ENCODE data around the gene TXNDC2.
"Not testable (repeated sequence)": the region's sequence is repeated elsewhere in the genome, so short reads cannot be mapped to it uniquely, and the experiment has no call there.

The TXNDC2 gene

GRCh38 chr18:9890196-9890595 lies 4.4 kb downstream of the TXNDC2 start:
- no peak for TF ChIP-seq CTCF (IDR thresholded peaks at IDR 0.05; ENCODE audit: borderline replicate concordance, control extremely low read depth, extremely low read depth, insufficient read depth, missing control alignments)
- in situ Hi-C loops (cut with MboI; ENCODE audit: low sequenced_read_pairs, unreplicated experiment) = no loop called here
- no peak for DNase-seq (ENCODE audit: low spot score)

GRCh38 chr18:9890957-9891356 lies 5.2 kb downstream of the TXNDC2 start:
- no peak for DNase-seq (ENCODE audit: low spot score)
- in situ Hi-C loops (cut with MboI; ENCODE audit: low sequenced_read_pairs, unreplicated experiment) = no loop called here
- no peak for TF ChIP-seq CTCF (IDR thresholded peaks at IDR 0.05; ENCODE audit: borderline replicate concordance, control extremely low read depth, extremely low read depth, insufficient read depth, missing control alignments)

- in situ Hi-C loops (cut with MboI; ENCODE audit: low sequenced_read_pairs, unreplicated experiment); DNase-seq (ENCODE audit: low spot score): not testable (repeated sequence)
These were observed 5.7 kb downstream of the TXNDC2 start for GRCh38 chr18:9891515-9891914.

GRCh38 chr18:9894454-9895068 lies 8.8 kb downstream of the TXNDC2 start:
- in situ Hi-C loops (cut with MboI; ENCODE audit: low sequenced_read_pairs, unreplicated experiment) = no loop called here
- no peak for TF ChIP-seq CTCF (IDR thresholded peaks at IDR 0.05; ENCODE audit: borderline replicate concordance, control extremely low read depth, extremely low read depth, insufficient read depth, missing control alignments)
- DNase-seq (ENCODE audit: low spot score) = no peak

- in situ Hi-C loops (cut with MboI; ENCODE audit: low sequenced_read_pairs, unreplicated experiment) = no loop called here
- DNase-seq (ENCODE audit: low spot score) = no peak
- TF ChIP-seq CTCF (IDR thresholded peaks at IDR 0.05; ENCODE audit: borderline replicate concordance, control extremely low read depth, extremely low read depth, insufficient read depth, missing control alignments) = no peak
These were observed 11.4 kb downstream of the TXNDC2 start for GRCh38 chr18:9897129-9897528.

GRCh38 chr18:9897787-9898291 lies 12.1 kb downstream of the TXNDC2 start:
- DNase-seq (ENCODE audit: low spot score); in situ Hi-C loops (cut with MboI; ENCODE audit: low sequenced_read_pairs, unreplicated experiment): not testable (repeated sequence)

- no peak for TF ChIP-seq CTCF (IDR thresholded peaks at IDR 0.05; ENCODE audit: borderline replicate concordance, control extremely low read depth, extremely low read depth, insufficient read depth, missing control alignments)
- in situ Hi-C loops (cut with MboI; ENCODE audit: low sequenced_read_pairs, unreplicated experiment) = no loop called here
- DNase-seq (ENCODE audit: low spot score) = no peak
These were observed 13.2 kb downstream of the TXNDC2 start for GRCh38 chr18:9898792-9899549.

- DNase-seq (ENCODE audit: low spot score) = not testable (repeated sequence)
These were observed 13.8 kb downstream of the TXNDC2 start for GRCh38 chr18:9899550-9899930.

More at GRCh38 chr18:9899550-9899930, 13.8 kb downstream of the TXNDC2 start:
- in situ Hi-C loops (cut with MboI; ENCODE audit: low sequenced_read_pairs, unreplicated experiment) = not testable (repeated sequence)

Data from GM13976 (cell line).